Measurements from ENCODE around the gene TIMM17B.
"Not testable (repeated sequence)": the region's sequence is repeated elsewhere in the genome, so short reads cannot be mapped to it uniquely, and the experiment has no call there.

The TIMM17B gene

GRCh38 chrX:48890934-48891401 is 6.6 kb downstream of the TIMM17B start:
- Histone ChIP-seq H3K36me3 (peaks cover 22% of the 10 kb centered on the region), H3K27me3 (peaks cover 11% of the 10 kb centered on the region), H3K4me2 (peak overlapping the region; percentile 71), H3K27ac (no peak overlapping the region), H3K9me3 (0 out of 2 replicates have a peak, but pooled peaks cover 6% of the 10 kb centered on the region), H4K20me1 (peaks cover 25% of the 10 kb centered on the region), H3K4me3 (peak overlapping the region; percentile 69), H3K4me1 (peaks cover 12% of the 10 kb centered on the region; the same call in 1 of the 2 replicates), H3K9ac (peak overlapping the region; percentile 64)
- no peak for TF ChIP-seq Cebpa-rat (IDR thresholded peaks at IDR 0.05)

- Histone ChIP-seq H3K36me3 (peaks cover 21% of the 10 kb centered on the region), H3K27me3 (peaks cover 7% of the 10 kb centered on the region), H3K9ac (peak overlapping the region; percentile 64; the same call in 1 of the 2 replicates), H3K4me1 (peaks cover 12% of the 10 kb centered on the region; the same call in 1 of the 2 replicates), H4K20me1 (peaks cover 19% of the 10 kb centered on the region), H3K4me2 (peak overlapping the region; percentile 71), H3K4me3 (peak overlapping the region; percentile 69), H3K27ac (no peak overlapping the region), H3K9me3 (0 out of 2 replicates have a peak, but pooled peaks cover 6% of the 10 kb centered on the region)
- TF ChIP-seq Cebpa-rat (IDR thresholded peaks at IDR 0.05), result no peak
These were observed 7.2 kb downstream of the TIMM17B start for GRCh38 chrX:48890296-48890925.

GRCh38 chrX:48886586-48886985 is 11.0 kb downstream of the TIMM17B start:
- H3K27ac ChIP-seq, H3K4me3 ChIP-seq, H3K9ac ChIP-seq, H3K36me3 ChIP-seq, H3K9me3 ChIP-seq, H3K4me1 ChIP-seq, H3K27me3 ChIP-seq, H4K20me1 ChIP-seq, H3K4me2 ChIP-seq: not testable (repeated sequence)

- no peak for TF ChIP-seq Cebpa-rat (IDR thresholded peaks at IDR 0.05)
These were observed 13.8 kb downstream of the TIMM17B start for GRCh38 chrX:48883729-48884128.

GRCh38 chrX:48876944-48877343 is 20.6 kb downstream of the TIMM17B start:
- H3K36me3 ChIP-seq, H3K4me1 ChIP-seq, H3K27ac ChIP-seq, H3K9me3 ChIP-seq, H3K4me3 ChIP-seq, H4K20me1 ChIP-seq, H3K9ac ChIP-seq, H3K4me2 ChIP-seq: not testable (repeated sequence)
- peaks cover 15% of the 10 kb centered on the region; the same call in 1 of the 2 replicates for H3K27me3 ChIP-seq

More at GRCh38 chrX:48883729-48884128, 13.8 kb downstream of the TIMM17B start:
- Histone ChIP-seq H3K27ac (no peak overlapping the region), H3K36me3 (no peaks in the 10 kb centered on the region), H3K9me3 (no peaks in the 10 kb centered on the region), H4K20me1 (no peaks in the 10 kb centered on the region), H3K4me3 (no peak overlapping the region), H3K4me1 (no peaks in the 10 kb centered on the region), H3K9ac (no peak overlapping the region), H3K4me2 (no peak overlapping the region), H3K27me3 (peaks cover 10% of the 10 kb centered on the region; the same call in 1 of the 2 replicates)

GRCh38 chrX:48872017-48872416 is 25.6 kb downstream of the TIMM17B start:
- not testable (repeated sequence) for H3K9me3 ChIP-seq, H3K9ac ChIP-seq, H3K4me1 ChIP-seq, H3K27ac ChIP-seq, H3K4me2 ChIP-seq, H3K36me3 ChIP-seq, H4K20me1 ChIP-seq, H3K4me3 ChIP-seq
- peaks cover 16% of the 10 kb centered on the region; the same call in 1 of the 2 replicates for H3K27me3 ChIP-seq

- H3K4me1 ChIP-seq, result no peaks in the 10 kb centered on the region
- H3K36me3 ChIP-seq, result no peaks in the 10 kb centered on the region
- no peak overlapping the region for H3K4me2 ChIP-seq
- no peaks in the 10 kb centered on the region for H4K20me1 ChIP-seq
- peaks cover 4% of the 10 kb centered on the region; the same call in 1 of the 2 replicates for H3K9me3 ChIP-seq
- H3K27me3 ChIP-seq, result peaks cover 43% of the 10 kb centered on the region
- no peak overlapping the region for H3K27ac ChIP-seq
- no peak overlapping the region for H3K4me3 ChIP-seq
- no peak overlapping the region for H3K9ac ChIP-seq
- no peak for TF ChIP-seq Cebpa-rat (IDR thresholded peaks at IDR 0.05)
These were observed 33.4 kb downstream of the TIMM17B start for GRCh38 chrX:48864210-48864609.

GRCh38 chrX:48854898-48855297 is 42.7 kb downstream of the TIMM17B start:
- no peak for TF ChIP-seq Cebpa-rat (IDR thresholded peaks at IDR 0.05)
- Histone ChIP-seq H4K20me1 (no peaks in the 10 kb centered on the region), H3K9ac (no peak overlapping the region), H3K4me3 (no peak overlapping the region), H3K4me1 (no peaks in the 10 kb centered on the region), H3K9me3 (peaks cover 10% of the 10 kb centered on the region), H3K27me3 (peaks cover 22% of the 10 kb centered on the region; the same call in 1 of the 2 replicates), H3K36me3 (no peaks in the 10 kb centered on the region), H3K4me2 (no peak overlapping the region), H3K27ac (no peak overlapping the region)

- not testable (repeated sequence) for H4K20me1 ChIP-seq, H3K4me2 ChIP-seq, H3K4me1 ChIP-seq, H3K36me3 ChIP-seq, H3K27ac ChIP-seq, H3K4me3 ChIP-seq, H3K9ac ChIP-seq
- Histone ChIP-seq H3K27me3 (peaks cover 25% of the 10 kb centered on the region; the same call in 1 of the 2 replicates), H3K9me3 (peaks cover 10% of the 10 kb centered on the region)
These were observed 43.3 kb downstream of the TIMM17B start for GRCh38 chrX:48854121-48854804.

- not testable (repeated sequence) for H3K27ac ChIP-seq, H3K4me2 ChIP-seq, H3K9ac ChIP-seq, H4K20me1 ChIP-seq, H3K36me3 ChIP-seq, H3K4me3 ChIP-seq
- peaks cover 10% of the 10 kb centered on the region for H3K9me3 ChIP-seq
- H3K27me3 ChIP-seq, result peaks cover 25% of the 10 kb centered on the region; the same call in 1 of the 2 replicates
- peaks cover 11% of the 10 kb centered on the region for H3K4me1 ChIP-seq
These were observed 44.1 kb downstream of the TIMM17B start for GRCh38 chrX:48853494-48853893.

Measured in BLaER1 (cell line).